PC-3 (cell line): Measurements from ENCODE around the gene RBMX. TPM values are rescaled to one million over a fixed set of nuclear protein-coding genes. Genes with fewer than 3 reads are reported as not detected.
"Not testable (repeated sequence)": the region's sequence is repeated elsewhere in the genome, so short reads cannot be mapped to it uniquely, and the experiment has no call there.

Source experiments
- ATAC-seq: fragments of 200-7000 bp; cut with Tn5 transposase; 2 replicates; pipeline ENCODE4 v1.9.1; 2020; ENCODE audit warnings: mild to moderate bottlenecking, moderate library complexity
- BruUV-seq: library from RNA; stranded (reverse); fragments of 400-500 nt; replicated peaks from 2 replicates; lab custom pipeline; 2021; lab: Mats Ljungman, UMichigan
- CTCF ChIA-PET: fragments of 300-600 bp; sonication (Branson Sonifier 250); formaldehyde crosslinking; loops from one replicate; lab custom pipeline; 2022; ENCODE audit warnings: antibody characterized with exemption; lab: Charles Lee
- POLR2A ChIA-PET: fragments of 300-600 bp; sonication (Branson Sonifier 250); formaldehyde crosslinking; loops from one replicate; lab custom pipeline; 2022; ENCODE audit warnings: antibody characterized with exemption; ENCODE audit not compliant: unreplicated experiment; lab: Charles Lee
- DNase-seq: peaks from one replicate; pipeline ENCODE4 v3.0.0-alpha.2; 2015
- H2AFZ ChIP-seq: fragments of 300-600 bp; sonication (generic); 2 replicates; pipeline ENCODE4 v1.6.0; 2016; ENCODE audit warnings: antibody characterized with exemption, low read length
- H3F3A ChIP-seq: fragments of 300-600 bp; sonication (generic); one replicate; pipeline ENCODE4 v1.6.0; 2017; ENCODE audit warnings: antibody characterized with exemption, low read length, control low read depth, mild to moderate bottlenecking; ENCODE audit not compliant: unreplicated experiment
- H3K27ac ChIP-seq: fragments of 300-600 bp; sonication (generic); 2 replicates; pipeline ENCODE4 v1.5.1; 2016; ENCODE audit warnings: mild to moderate bottlenecking, low read length
- H3K27me3 ChIP-seq: fragments of 300-600 bp; sonication (generic); 2 replicates; pipeline ENCODE4 v1.6.1; 2016; ENCODE audit warnings: low read length, mixed read lengths
- H3K36me3 ChIP-seq: fragments of 300-600 bp; sonication (generic); 2 replicates; pipeline ENCODE4 v1.6.1; 2016; ENCODE audit warnings: low read depth, mixed run types, low read length, mixed read lengths
- H3K4me1 ChIP-seq: fragments of 300-600 bp; sonication (generic); 2 replicates; pipeline ENCODE4 v1.5.1; 2016; ENCODE audit warnings: low read length; ENCODE audit not compliant: insufficient read depth
- H3K4me2 ChIP-seq: fragments of 300-600 bp; sonication (generic); 2 replicates; pipeline ENCODE4 v1.6.0; 2016; ENCODE audit warnings: low read length
- H3K4me3 ChIP-seq: fragments of 300-600 bp; sonication (generic); 2 replicates; pipeline ENCODE4 v1.5.1; 2016; ENCODE audit warnings: mild to moderate bottlenecking, low read length, mixed read lengths
- H3K79me2 ChIP-seq: fragments of 300-600 bp; sonication (generic); 2 replicates; pipeline ENCODE4 v1.6.1; 2017; ENCODE audit warnings: low read length, mixed read lengths
- H3K9ac ChIP-seq: fragments of 300-600 bp; sonication (generic); 2 replicates; pipeline ENCODE4 v1.6.0; 2016; ENCODE audit warnings: mild to moderate bottlenecking, low read length
- H3K9me2 ChIP-seq: fragments of 300-600 bp; sonication (generic); replicated peaks from 2 replicates; pipeline ENCODE4 v1.6.1; 2016; ENCODE audit warnings: mixed run types, low read length, mixed read lengths
- H3K9me3 ChIP-seq: fragments of 300-600 bp; sonication (generic); 2 replicates; pipeline ENCODE4 v1.6.1; 2016; ENCODE audit warnings: low read length, mixed read lengths
- H4K20me1 ChIP-seq: fragments of 300-600 bp; sonication (generic); 2 replicates; pipeline ENCODE4 v1.6.1; 2016; ENCODE audit warnings: low read length, mixed read lengths
- CTCF ChIP-seq: fragments of 300-600 bp; sonication (generic); conservative IDR thresholded peaks from 2 replicates; pipeline ENCODE4 v1.5.1; 2017; ENCODE audit warnings: antibody characterized with exemption, low read depth, mild to moderate bottlenecking, low read length
- EZH2 ChIP-seq: fragments of 300-600 bp; sonication (generic); IDR thresholded peaks from one replicate; pipeline ENCODE4 v1.6.1; 2017; ENCODE audit warnings: antibody characterized with exemption, mild to moderate bottlenecking, low read length; ENCODE audit not compliant: unreplicated experiment
- EZH2phosphoT487 ChIP-seq: fragments of 300-600 bp; sonication (generic); IDR thresholded peaks from 2 replicates; pipeline ENCODE4 v1.6.1; 2018; ENCODE audit warnings: mild to moderate bottlenecking, antibody characterized with exemption, low read length, borderline replicate concordance
- intact Hi-C: fragments of 100-400 bp; cut with micrococcal nuclease; formaldehyde crosslinking; loops from 2 replicates; pipeline ENCODE4 v1.9.0; 2023
- total RNA-seq: library from RNA; depleted of rRNA; stranded (reverse); fragments of >200 nt; gene quantifications from 2 replicates; pipeline ENCODE4 v1.2.3, GENCODE V29; 2014

The RBMX gene
- total RNA-seq, 1 experiment from 2014 or later = 288 TPM

- DNase-seq (no peak), ATAC-seq (no peak)
- Histone ChIP-seq H3K36me3 (peaks cover 47% of the 10 kb centered on the region), H3K79me2 (peaks cover 68% of the 10 kb centered on the region), H3K9ac (peak overlapping the region; percentile 100; the same call in 1 of the 2 replicates), H4K20me1 (peaks cover 35% of the 10 kb centered on the region), H3K4me3 (peak overlapping the region; percentile 93), H3K27me3 (no peaks in the 10 kb centered on the region), H3K27ac (no peak overlapping the region), H3K9me3 (no peaks in the 10 kb centered on the region), H2AFZ (no peak overlapping the region), H3K9me2 (no peaks in the 10 kb centered on the region), H3K4me1 (peaks cover 4% of the 10 kb centered on the region; the same call in 1 of the 2 replicates), H3K4me2 (peak overlapping the region; percentile 97), H3F3A (no peaks in the 10 kb centered on the region)
- intact Hi-C loops = no loop called here
- BruUV-seq = no TSS peak
- TF ChIP-seq EZH2 (no peak), CTCF (no peak), EZH2phosphoT487 (no peak)
- ChIA-PET CTCF (no interaction called here), POLR2A (interaction anchor here (0.6 kb wide), 1 partner anchor 110 kb away, joined by 13 read pairs; no protein-coding TSS in a partner anchor)
These were observed 2.1 kb downstream of the RBMX start for GRCh38 chrX:136878423-136878822.

DNA sequence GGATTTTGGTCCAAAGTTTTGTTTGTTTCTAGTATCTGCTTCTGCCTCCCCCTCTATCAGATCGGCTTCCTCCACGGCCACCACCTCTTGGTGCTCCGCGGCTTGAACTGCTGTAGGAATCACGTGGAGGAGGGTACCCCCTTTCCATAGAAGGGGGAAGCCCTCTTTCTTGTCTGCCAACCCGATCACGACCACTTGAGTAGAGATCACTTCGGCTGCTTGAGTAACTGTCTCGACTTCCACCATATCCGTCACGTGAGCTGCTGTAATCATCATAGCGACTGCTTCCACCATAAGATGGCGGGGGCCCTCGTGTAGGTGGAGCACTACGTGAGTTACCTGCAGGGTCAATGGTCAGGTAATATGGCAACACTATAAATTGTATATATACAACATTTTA, 6.4 kb downstream of the RBMX start:
- CTCF ChIA-PET, DNase-seq, H3K9ac ChIP-seq, H3K27me3 ChIP-seq, H3K27ac ChIP-seq, H2AFZ ChIP-seq, intact Hi-C loops, H3K9me2 ChIP-seq, ATAC-seq, H3K4me3 ChIP-seq, POLR2A ChIA-PET, H3K9me3 ChIP-seq, H3K4me1 ChIP-seq, H3K4me2 ChIP-seq, BruUV-seq, H3F3A ChIP-seq: not testable (repeated sequence)
- H4K20me1 ChIP-seq = peaks cover 33% of the 10 kb centered on the region
- peaks cover 64% of the 10 kb centered on the region for H3K79me2 ChIP-seq
- H3K36me3 ChIP-seq = peaks cover 71% of the 10 kb centered on the region

DNA sequence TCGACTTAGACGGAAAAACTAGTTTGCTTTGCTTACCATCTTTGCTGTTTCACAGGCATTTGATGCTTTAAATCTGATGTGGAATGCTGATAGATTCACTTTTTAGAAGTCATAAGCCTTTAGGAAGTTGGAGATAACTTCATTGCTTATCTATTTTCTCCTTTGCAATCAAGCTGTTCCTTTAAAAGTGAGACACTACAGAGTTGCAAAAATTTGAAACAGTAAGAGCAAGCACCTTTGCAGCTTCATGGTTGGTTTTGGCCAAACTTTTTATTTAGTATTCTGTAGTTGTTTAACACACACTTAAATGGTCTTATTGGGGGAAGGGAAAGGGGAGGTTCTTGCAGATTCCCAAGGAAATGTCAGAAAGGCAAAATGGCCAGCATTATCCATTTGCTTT, 7.3 kb downstream of the RBMX start:
- Histone ChIP-seq H3K36me3 (peaks cover 72% of the 10 kb centered on the region), H4K20me1 (peaks cover 33% of the 10 kb centered on the region; the same call in 1 of the 2 replicates), H3K79me2 (peaks cover 61% of the 10 kb centered on the region)
- intact Hi-C loops, H3K9me3 ChIP-seq, H3K4me3 ChIP-seq, CTCF ChIA-PET, H3F3A ChIP-seq, H3K9ac ChIP-seq, H2AFZ ChIP-seq, H3K27ac ChIP-seq, H3K9me2 ChIP-seq, H3K4me2 ChIP-seq, POLR2A ChIA-PET, BruUV-seq, DNase-seq, ATAC-seq, H3K4me1 ChIP-seq, H3K27me3 ChIP-seq: not testable (repeated sequence)
